SH-SY5Y (cell line): ENCODE measurements around the gene HECW1.

Experiments used
- GATA2 ChIP-seq: IDR thresholded peaks from 2 replicates; pipeline ENCODE4 v1.6.1; 2011; ENCODE audit warnings: mild to moderate bottlenecking, low read depth, low read length
- GATA3 ChIP-seq: IDR thresholded peaks from 2 replicates; pipeline ENCODE4 v1.6.1; 2011; ENCODE audit warnings: low read depth, mild to moderate bottlenecking, low read length, moderate library complexity

DNA sequence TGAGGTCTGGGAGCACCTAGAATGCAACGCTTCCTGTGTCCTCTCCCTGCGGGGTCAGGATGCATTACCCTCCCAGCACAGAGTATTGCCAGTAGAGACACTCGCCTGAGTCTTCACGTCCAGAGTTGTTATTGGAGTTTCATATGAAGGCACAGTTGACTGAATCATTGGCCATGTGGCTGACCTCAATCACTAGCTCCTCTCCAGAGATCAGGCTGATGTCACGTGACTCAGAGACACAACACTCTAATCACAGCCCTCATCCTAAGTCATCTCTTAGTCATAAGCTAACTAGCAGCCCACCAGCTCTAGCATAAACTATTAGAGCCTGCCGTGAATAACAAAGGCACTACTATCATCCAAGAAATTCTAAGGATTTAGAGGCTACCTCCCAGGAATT, 107.8 kb downstream of the HECW1 start:
- TF ChIP-seq GATA3 (no peak), GATA2 (no peak)
